GM10266 (cell line): ENCODE measurements around the gene CDC42EP3.

Experiments
- DNase-seq: peaks from one replicate; pipeline ENCODE4 v3.0.0; 2012; ENCODE audit errors: extremely low spot score
- TF ChIP-seq, protein P1 (sequence below): IDR thresholded peaks from 2 replicates; pipeline ENCODE4 v1.5.1; 2012; ENCODE audit warnings: mild to moderate bottlenecking, low read depth; ENCODE audit not compliant: control insufficient read depth, insufficient read depth; ENCODE audit errors: missing control alignments

Gene CDC42EP3

DNA sequence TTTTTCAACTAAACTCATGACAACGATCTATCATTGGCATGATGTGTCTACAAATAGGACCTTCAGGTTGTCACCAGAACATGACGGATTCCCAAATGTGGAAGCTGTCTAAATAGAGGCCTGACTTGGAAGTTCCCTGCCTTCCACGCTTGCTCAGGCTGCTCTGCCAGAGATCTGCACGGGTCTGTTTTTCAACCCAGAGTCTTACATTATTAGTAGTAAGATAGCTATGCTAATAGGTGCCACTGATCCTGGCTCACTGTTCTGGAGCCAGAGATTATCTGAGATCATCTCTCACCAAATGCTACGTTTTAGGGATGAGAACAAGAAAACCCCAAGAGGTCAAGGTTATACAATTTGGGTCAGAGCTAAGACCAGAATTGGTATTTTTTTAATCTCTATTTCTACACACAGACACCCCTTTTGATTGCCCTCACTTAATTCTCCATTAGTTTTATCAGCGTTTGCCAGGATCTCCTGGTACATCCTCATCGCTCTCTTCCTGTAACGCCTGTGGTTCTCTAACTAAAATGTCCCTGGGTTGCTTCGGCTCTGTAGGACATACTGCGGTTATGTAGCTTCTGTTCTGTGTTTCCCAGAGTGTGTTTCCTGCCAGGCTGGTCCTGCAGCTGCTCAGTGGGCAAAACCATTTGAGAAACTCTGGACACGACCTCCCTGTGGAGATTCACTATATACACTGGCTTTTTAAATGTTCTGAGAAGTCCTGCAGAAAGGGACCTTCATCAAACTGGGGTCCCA is 5.7 kb downstream of the CDC42EP3 start:
- DNase-seq, result no peak
- TF ChIP-seq, protein P1, sequence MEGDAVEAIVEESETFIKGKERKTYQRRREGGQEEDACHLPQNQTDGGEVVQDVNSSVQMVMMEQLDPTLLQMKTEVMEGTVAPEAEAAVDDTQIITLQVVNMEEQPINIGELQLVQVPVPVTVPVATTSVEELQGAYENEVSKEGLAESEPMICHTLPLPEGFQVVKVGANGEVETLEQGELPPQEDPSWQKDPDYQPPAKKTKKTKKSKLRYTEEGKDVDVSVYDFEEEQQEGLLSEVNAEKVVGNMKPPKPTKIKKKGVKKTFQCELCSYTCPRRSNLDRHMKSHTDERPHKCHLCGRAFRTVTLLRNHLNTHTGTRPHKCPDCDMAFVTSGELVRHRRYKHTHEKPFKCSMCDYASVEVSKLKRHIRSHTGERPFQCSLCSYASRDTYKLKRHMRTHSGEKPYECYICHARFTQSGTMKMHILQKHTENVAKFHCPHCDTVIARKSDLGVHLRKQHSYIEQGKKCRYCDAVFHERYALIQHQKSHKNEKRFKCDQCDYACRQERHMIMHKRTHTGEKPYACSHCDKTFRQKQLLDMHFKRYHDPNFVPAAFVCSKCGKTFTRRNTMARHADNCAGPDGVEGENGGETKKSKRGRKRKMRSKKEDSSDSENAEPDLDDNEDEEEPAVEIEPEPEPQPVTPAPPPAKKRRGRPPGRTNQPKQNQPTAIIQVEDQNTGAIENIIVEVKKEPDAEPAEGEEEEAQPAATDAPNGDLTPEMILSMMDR, result no peak

DNA sequence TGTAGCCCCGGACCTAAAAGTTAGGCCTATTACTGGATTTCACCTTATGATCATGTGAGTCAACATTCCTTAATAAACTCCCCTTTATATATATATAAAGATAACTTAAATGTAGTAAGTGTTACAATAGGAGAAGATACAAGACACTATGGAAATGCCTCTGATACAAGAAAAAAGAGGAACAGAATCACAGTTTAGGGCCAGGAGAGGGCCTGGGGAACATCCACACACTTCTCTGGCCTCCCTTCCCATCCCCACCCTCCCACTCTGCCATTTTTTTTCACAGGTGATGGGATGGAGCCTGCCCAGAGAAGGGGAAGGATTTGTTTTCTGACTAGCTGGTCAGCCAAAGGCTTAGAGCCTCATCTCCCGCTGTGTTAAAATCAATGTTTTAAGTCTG is 6.4 kb downstream of the CDC42EP3 start:
- TF ChIP-seq, protein P1, result no peak
- DNase-seq, result no peak

DNA sequence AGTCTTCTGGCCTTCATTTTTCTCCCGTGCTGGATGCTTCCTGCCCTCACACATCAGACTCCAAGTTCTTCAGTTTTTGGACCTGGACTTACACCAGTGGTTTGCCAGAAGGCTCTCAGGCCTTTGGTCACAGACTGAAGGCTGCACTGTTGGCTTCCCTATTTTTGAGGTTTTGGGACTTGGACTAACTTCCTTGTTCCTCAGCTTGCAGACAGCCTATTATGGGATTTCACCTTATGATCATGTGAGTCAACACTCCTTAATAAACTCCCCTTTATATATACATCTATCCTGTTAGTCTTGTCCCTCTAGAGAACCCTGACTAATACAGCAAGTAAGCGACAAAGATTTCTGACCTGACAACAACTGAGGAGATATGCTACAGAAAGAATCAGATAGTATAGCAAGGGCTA is 7.2 kb downstream of the CDC42EP3 start:
- TF ChIP-seq, protein P1, result no peak
- DNase-seq, result no peak

DNA sequence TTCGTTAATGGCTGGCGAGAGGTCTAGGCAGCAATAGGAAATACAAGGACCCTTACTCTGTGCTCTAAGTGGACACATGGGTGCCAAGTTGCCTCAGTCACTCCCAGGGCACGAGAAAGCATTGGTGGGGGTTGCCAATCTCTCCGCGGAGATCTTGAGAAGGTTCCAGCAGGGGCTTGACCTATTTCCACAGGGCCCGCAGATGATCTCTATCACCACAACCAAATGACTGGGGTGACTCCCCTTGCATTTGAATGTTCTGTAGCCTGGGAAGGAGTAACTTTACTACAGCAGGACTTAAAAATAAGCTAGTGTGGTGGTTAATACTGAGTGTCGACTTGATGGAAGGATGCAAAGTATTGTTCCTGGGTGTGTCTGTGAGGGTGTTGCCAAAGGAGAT is 8.1 kb downstream of the CDC42EP3 start:
- TF ChIP-seq, protein P1, result no peak
- DNase-seq, result no peak

DNA sequence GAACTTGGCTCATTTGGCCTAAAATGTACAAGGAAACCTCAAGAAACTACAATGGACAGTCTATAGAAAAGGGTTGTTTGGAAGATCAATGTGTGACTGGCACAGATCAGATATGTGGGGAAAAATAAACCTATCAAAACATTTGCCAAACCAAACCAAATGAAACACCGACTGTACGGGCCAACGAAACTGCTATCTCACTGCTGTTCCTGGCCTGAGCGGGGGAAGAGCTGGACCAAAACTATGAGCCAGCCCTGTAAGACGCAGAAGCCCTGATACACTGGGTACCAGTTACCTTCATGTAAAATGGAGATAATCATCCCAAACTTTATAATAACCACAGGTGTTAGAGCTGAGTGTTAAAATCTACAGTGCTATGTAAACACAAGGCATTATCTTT is 11.7 kb downstream of the CDC42EP3 start:
- TF ChIP-seq, protein P1, result no peak
- no peak for DNase-seq

DNA sequence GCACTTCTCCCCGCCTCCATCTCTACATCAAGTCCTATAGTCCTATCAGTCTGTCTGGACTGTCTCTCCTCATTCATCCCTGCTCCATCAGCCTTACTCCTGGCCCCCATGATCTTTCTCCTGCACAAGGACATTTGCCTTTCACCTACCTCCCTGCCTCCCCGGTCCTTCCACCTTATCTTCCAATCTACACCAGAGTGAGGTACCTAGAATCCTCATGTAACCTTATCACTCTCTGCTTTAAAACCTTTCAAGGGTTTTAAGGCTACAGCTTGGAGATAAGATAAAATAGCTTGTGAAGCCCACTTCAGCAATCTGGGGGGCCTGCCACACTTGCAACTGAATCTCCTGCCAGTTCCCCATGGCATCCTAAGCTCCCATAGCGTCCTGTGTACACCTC is 12.8 kb downstream of the CDC42EP3 start:
- no peak for DNase-seq
- TF ChIP-seq, protein P1, result no peak

DNA sequence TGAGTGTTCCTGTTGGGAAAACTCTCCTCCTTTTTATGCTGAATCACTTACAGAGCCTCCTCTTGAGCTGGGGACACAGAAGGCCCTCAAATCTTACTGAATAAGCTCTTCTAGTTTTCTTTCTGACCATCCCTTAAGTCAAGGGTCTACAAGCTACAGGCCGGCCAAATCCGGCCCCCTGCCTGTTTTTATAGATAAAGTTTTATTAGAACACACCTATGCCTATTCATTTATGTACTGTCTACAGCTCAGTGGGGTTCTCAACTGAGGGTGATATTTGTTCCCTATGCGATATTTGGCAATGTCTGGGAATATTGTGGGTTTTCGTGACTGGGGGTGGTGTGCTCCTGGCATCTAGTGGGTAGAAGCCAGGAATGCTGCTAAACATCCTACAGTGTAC is 14.0 kb downstream of the CDC42EP3 start:
- DNase-seq, result no peak
- TF ChIP-seq, protein P1, result no peak
